Sigmoid colon (tissue), 4 donors: Measurements from ENCODE around the gene DDX39B.

Experiments
- CTCF ChIP-seq, 4 experiments: fragments of 450-650 bp in 3 of 4; fragments of 200-600 bp in 1 of 4; IDR thresholded peaks; one replicate each; pipeline ENCODE4 v1.5.1; 2016 to 2019; ENCODE audit warnings: antibody characterized with exemption in 4 of 4, mild to moderate bottlenecking in 3 of 4, moderate library complexity in 2 of 4
- EP300 ChIP-seq, 4 donors: sonication (generic); formaldehyde crosslinking; IDR thresholded peaks; one replicate each; pipeline ENCODE4 v1.6.1; 2017; ENCODE audit warnings: antibody characterized with exemption in 4 of 4
- POLR2A ChIP-seq, 2 donors: fragments of 450-650 bp; IDR thresholded peaks; one replicate each; pipeline ENCODE4 v1.6.1; 2016; ENCODE audit warnings: antibody characterized with exemption in 2 of 2, mild to moderate bottlenecking in 2 of 2, moderate library complexity in 2 of 2
- POLR2AphosphoS5 ChIP-seq, 4 donors: sonication (generic); formaldehyde crosslinking; IDR thresholded peaks; one replicate each; pipeline ENCODE4 v1.6.1; 2017; ENCODE audit warnings: antibody characterized with exemption in 4 of 4

- TF ChIP-seq CTCF (IDR thresholded peaks at IDR 0.05) (no peak), EP300 (IDR thresholded peaks at IDR 0.05) (no peak), POLR2A (IDR thresholded peaks at IDR 0.05) (no peak), POLR2AphosphoS5 (IDR thresholded peaks at IDR 0.05) (no peak)
Measured at GRCh38 chr6:31525553-31525931, 16.3 kb downstream of the DDX39B start.
